GM12892 (cell line): ENCODE measurements around the gene DRC7.

Source experiments
- POLR2A ChIP-seq: IDR thresholded peaks from 2 replicates; pipeline ENCODE4 v1.6.1; 2011; ENCODE audit warnings: low read depth, low read length, control low read depth
- POLR2AphosphoS5 ChIP-seq: IDR thresholded peaks from 2 replicates; pipeline ENCODE4 v1.6.1; 2011; ENCODE audit warnings: low read depth, low read length, control low read depth
- TAF1 ChIP-seq: IDR thresholded peaks from 2 replicates; pipeline ENCODE4 v1.6.1; 2011; ENCODE audit warnings: low read depth, mild to moderate bottlenecking, control low read depth, low read length, borderline replicate concordance

- no peak for TF ChIP-seq POLR2A
- no peak for TF ChIP-seq POLR2AphosphoS5
- TF ChIP-seq TAF1: no peak
Observed at GRCh38 chr16:57725151-57725550, 30.5 kb downstream of the DRC7 start.
